Erythroblast (primary cell): ENCODE measurements around the gene RAD51AP1.
A peak's percentile ranks its signal among the peaks of the same experiment; 100 is the strongest.

Experiments used
- DNase-seq, 2 experiments: peaks; one replicate each; lab custom pipeline; 2025; lab: John Stamatoyannopoulos, UW
- GATA1 ChIP-seq: IDR thresholded peaks from 2 replicates; pipeline ENCODE4 v1.6.1; 2011; ENCODE audit warnings: low read depth, mild to moderate bottlenecking, control low read depth, low read length, moderate library complexity
- POLR2A ChIP-seq: IDR thresholded peaks from 2 replicates; pipeline ENCODE4 v1.6.1; 2011; ENCODE audit warnings: mild to moderate bottlenecking, low read length

Gene RAD51AP1

DNA sequence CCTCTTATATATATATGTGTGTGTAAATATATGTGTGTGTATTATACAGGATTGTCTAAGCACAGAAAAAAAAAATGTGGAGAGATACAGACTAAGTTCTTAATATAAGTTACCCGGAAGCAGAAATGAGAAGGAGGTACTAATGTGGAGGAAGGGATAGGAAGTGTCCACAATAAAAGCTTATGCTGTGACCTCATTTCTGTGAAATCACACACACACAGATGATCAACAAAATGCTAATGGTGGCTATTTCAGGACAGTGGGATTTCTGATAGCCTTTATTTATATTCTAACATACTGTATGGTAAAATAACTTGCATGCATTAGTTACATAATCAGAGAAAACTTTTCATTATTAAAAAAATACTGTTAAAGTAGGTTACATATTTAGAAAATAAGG is 8.5 kb upstream of the RAD51AP1 start:
- DNase-seq = no peak
- TF ChIP-seq GATA1 = no peak
- no peak for TF ChIP-seq POLR2A

DNA sequence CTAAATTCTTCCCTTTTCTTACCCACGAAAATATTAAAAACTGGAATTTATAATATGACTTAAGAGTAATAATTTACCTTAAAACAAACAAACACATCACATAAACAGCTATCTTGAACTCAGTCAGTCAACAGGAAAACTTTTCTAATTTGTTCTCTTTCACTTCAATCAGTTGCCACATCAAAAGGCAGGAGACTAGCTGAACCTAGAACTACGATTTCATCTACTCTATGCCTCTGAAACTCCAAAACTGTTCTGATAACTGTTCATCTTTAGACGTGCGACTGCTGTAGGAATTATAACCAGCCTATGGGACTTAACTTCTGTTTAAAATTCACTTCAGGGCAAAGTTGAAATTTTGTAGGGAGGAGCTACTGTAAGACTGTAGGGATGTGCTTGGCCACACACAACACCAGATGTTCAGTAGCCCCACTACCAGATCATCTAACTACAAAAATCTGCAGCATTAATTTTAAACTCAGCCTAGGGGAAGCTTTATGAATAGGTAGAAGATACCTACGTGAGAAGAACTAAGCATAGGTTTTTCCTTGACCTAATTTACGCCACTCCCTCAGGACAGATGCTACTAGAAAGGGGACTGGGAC is 7.6 kb upstream of the RAD51AP1 start:
- no peak for DNase-seq
- TF ChIP-seq GATA1 (no peak), POLR2A (no peak)

DNA sequence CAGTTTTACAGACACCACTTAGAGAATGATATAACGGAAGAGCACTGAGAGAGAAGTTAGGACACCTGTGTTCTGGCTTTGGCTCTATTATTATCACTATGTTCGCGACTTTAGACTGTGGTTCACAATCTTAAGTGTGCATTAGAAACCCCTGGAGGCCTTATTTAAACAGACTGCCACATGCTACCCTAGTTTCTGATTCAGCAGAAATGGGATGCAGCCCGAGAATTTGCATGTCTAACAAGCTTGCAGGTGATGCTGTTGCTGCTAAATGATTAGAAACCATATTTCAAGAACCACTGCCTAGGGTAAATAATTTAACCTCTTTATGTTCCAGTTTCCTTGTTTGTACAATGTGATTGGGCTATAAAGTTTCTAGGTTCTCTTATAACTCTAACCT is 3.6 kb upstream of the RAD51AP1 start:
- DNase-seq = no peak
- no peak for TF ChIP-seq POLR2A
- no peak for TF ChIP-seq GATA1

DNA sequence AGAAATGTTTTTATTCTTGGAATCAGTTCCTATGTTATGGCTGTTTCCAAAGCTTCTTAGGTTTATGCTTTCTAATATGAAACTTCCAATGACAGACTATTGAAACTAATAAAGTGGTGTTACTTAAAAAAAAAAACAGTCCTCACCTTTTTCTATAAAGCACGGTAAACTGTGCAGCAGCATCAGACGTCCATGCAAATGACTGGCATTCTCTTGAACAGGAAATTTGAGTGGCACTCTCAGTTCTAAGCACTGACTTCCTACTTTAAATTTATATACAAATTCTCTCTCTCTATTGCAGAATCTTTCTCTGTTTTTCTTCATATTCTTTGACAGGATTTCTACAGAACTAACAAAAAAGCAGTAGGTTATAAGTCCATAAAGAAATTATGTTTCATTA is 2.8 kb upstream of the RAD51AP1 start:
- no peak for DNase-seq

DNA sequence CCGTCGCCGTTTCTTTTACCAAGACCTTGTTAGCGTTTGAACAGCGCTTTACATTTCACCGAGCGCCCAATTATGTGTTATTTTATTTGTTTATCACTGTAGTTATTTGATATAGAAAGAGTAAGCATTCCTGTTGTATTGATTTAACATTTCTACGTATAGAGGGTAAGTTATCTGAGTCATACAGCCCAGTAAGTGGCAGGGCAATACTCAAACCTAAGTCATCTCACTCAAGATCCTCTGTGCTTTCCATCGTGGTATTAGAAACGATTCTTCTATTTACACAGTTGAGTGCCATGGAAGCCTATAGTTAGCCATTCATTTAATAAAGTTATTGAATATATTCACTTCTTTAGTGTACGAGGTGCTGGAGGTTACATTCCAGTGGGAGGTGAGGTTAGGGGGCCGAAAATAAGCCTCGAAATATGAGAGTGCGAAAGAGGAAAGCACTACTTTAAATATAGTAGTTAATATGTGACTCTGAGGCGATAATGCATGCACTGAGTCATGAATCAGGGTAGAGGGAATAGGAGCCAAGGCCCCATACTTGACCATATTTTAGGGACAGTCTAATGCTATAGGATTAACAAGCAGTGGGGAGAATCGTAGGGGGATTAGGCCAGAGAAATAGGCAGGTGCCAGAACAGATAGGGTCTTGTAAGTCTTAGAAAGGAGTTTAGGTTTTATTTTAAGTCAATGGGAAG is 629 bp downstream of the RAD51AP1 start:
- no peak for TF ChIP-seq POLR2A
- no peak for TF ChIP-seq GATA1
- peak; percentile 57 to 66 for DNase-seq

More for the DNA sequence above, 2.8 kb upstream of the RAD51AP1 start:
- TF ChIP-seq POLR2A = no peak
- TF ChIP-seq GATA1 = no peak

DNA sequence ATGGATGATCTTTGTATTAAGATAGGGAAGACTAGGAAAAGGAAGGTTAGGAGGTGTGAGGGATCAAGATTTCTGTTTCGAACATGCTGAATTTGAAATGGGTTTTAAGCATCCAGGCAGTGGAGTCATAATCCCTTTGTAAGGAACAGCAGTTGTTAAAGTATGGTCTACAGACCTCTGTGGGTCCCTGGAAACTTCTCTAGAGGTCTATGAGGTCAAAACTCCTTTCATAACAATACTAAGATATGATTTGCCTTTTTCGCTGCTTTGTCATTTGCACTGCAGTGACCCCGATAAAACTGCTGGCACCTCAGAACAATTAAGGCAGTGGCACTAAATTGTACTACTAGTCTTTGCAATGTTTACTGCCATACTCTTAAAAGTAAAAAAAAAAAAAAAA is 1.5 kb downstream of the RAD51AP1 start:
- TF ChIP-seq POLR2A = no peak
- no peak for TF ChIP-seq GATA1
- peak in 1 of 2 experiments; percentile 34 for DNase-seq

DNA sequence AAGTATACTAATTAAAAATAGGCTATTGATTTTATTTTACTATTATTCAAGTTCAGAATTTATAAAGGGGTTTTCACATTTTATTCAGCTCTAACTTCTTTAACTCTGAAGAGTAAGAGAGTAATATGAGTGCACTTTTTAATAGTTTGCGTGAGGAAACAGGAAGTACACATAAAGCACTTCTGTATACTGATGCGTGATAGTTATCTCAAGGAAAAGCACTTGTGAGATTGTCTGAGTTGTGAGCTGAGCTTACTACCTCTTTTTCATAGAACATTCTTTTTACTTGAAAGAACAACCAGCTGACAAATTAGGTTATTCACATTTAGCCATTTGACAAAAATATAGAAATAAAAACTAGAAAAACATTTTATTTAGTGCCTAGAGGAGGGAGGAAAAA is 1.9 kb downstream of the RAD51AP1 start:
- DNase-seq = peak in 1 of 2 experiments; percentile 5
- TF ChIP-seq POLR2A = no peak
- no peak for TF ChIP-seq GATA1

DNA sequence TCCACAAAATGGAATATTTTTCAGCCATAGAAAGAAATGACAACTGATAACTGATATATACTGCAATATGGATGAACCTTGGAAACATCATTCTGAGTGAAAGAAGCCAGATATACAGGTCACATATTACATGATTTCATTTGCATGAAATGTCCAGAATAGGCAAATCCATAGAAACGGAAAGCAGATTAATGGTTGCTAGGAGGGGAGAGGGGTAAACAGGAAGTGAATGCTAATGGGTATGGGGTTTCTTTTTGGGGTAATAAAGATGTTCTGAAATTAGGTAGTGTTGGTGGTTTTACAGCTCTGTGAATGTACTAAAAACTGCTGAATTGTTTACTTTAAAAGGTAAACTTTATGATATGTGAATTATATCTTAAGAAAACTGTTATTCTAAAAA is 6.5 kb downstream of the RAD51AP1 start:
- TF ChIP-seq POLR2A (no peak), GATA1 (no peak)
- no peak for DNase-seq

DNA sequence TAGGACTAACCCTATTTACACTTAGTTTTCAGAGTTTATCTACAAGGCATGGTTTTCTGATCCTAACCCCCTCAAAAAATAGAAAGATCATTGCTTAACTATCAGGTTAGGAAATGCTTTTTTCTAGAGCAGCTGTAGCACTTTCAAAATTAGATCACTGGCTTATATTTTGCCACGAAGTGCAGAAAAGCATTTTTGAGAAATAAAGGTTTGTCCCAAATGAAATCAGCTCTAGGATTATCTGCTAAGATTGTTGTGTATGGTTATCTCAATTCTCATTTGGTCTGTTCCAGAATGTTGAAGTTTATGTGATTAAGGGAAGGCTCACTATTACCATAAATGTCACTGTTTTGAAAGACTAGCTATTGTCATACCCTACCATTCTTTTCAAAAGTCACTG is 13.5 kb downstream of the RAD51AP1 start:
- TF ChIP-seq GATA1 (no peak), POLR2A (no peak)
- no peak for DNase-seq

DNA sequence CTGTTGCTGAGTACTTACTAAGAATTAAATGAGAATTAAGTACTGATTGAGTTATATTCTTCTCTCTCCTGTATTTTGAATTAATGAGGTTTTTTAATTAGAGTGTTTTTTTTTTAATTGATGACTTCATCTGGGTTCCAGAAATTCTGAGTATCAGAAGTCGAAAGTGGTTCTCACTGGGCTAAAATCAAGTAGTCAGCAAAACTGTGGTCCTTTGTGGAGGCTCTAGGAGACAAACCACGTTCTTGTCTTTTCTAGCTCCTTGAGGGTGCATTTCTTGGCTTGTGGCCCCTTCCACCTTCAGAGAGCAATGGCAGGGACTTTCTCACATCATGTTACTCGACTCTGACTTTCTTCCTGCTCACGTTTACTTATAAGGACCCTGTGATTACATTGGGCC is 15.3 kb downstream of the RAD51AP1 start:
- no peak for DNase-seq
- no peak for TF ChIP-seq POLR2A

DNA sequence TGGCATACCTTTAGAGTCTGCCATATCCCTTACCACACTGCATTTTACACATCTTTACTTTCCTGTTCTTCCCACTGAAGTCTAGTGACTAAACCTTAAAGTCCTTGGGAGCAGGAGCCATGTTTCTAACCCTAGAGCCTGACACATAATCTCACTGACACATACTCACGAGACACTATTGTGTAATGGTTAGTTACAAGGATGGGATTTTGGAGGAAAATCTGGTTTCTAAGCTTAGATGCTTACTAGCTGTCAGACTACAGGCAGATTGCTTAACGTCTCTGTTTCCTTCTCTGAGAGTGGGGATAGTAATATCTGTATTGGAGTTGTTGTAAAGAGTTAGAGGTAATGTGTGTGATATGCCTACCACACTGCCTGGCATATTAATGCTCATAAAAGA is 17.1 kb downstream of the RAD51AP1 start:
- DNase-seq = no peak
- no peak for TF ChIP-seq POLR2A
- no peak for TF ChIP-seq GATA1

DNA sequence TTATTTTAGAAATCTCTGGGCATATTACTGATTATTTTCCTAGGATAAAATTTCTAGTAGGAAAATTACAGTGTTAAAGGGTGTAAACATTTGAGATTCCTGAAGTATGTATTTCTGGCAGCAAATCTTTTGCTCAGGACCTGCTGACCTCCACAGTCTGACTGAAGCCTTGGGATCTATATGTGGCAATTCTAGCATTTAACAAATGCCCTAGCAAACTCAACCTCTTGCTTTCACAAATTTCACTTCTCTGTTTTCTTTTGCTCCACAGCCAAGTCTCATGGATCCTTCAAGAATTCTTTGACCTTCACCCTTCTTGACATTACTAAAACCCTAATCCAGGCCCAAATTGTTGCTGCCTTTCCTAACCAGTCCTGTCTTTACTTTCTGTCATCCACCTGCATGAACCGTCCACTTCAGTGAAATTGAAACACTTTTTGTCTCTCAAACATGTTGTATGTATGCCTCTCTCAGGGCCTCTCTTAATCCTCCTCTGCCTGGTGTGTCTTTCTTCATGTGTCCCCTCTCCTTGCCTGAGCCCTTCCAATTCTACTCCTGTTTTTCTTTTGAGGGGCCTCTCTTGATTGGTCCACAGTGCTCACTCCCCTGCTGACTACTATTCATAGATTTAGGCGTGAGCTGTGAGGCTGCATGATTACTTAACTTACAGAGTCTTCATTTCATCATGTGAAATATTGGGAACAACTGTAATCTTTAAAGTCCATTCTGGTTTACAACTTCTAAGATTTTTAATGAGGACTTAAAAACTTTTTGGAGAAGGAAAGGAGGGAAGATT is 18.2 kb downstream of the RAD51AP1 start:
- DNase-seq = no peak
- TF ChIP-seq POLR2A = no peak
- TF ChIP-seq GATA1 = no peak

DNA sequence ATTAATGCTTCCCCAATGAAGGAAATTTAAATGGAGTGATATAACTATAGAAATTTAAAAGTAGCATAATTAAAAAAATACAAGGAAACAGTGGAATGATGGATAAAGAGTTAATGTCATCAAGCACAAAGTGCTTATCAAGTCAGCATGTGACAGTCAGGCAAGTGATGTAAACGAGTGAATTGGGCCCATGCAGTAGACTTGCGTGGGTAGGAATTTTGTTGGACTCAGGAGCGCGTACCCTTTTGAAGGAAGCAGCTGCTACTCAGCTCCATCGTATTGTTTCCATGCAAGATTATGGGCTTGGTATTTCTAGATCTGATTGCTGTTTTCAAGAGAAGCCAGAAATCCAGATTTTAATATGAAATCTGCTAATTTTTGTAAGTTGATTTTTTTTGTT is 18.9 kb downstream of the RAD51AP1 start:
- TF ChIP-seq GATA1 (no peak), POLR2A (no peak)
- DNase-seq = no peak

DNA sequence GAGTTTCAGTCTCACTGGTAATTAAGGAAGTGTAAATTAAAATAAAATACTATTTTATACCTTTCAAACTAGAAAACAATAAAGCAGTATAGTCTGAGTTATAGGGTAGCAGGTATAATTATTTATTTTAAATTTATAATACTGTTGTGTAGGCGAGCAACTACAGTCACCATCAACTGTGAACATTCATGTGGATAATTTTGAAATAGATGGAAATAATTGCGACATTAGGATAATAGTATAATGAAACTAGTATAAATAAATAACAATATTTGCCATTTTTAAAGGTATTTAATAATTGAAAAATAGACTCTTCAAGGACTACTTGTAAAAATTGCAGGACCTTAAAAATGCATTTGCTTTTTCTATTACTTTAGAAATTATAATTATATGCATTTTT is 19.5 kb downstream of the RAD51AP1 start:
- DNase-seq = no peak
- TF ChIP-seq POLR2A = no peak
- TF ChIP-seq GATA1 = no peak
